Epithelial cell of proximal tubule (primary cell): Measurements from ENCODE around the gene STPG1. TPM values are rescaled to one million over a fixed set of nuclear protein-coding genes. Genes with fewer than 3 reads are reported as not detected.

Experiments used
- DNase-seq: peaks from one replicate; pipeline ENCODE4 v3.0.0-alpha.2; 2011; ENCODE audit warnings: low read depth
- H3K4me3 ChIP-seq: 2 replicates; pipeline ENCODE4 v1.5.1; 2011; ENCODE audit warnings: low read depth, mild to moderate bottlenecking, low read length
- total RNA-seq: library from RNA; depleted of rRNA; stranded (reverse); fragments of >200 nt; gene quantifications from 2 replicates; pipeline ENCODE4 v1.2.3, GENCODE V29; 2015
- TF ChIP-seq, protein P1 (sequence below): conservative IDR thresholded peaks from 2 replicates; pipeline ENCODE4 v1.5.1; 2012; ENCODE audit warnings: low read depth, mild to moderate bottlenecking, low read length

The STPG1 gene
- total RNA-seq, 1 donor from 2014 or later, result 11.5 TPM

DNA sequence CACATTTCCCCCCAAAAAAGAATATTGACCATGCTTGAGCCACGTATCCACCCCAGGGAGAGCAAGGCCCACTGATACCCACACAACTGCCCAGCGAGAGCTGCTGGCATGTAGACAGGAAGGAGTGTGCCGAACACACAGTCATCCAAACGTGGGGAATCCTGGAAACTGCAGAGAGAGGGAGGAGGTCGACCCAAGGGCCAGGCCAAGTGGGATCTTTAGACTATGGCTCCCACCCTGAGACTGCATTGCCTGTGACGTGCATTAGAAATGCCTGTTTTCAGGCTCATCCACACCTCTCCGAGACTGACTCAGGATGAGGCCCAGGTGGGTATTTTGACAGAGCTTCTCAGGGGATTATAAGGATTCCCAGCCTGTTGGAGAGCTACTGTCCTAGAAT lies 27.9 kb upstream of the STPG1 start:
- no peak for DNase-seq
- no peak overlapping the region for H3K4me3 ChIP-seq
- TF ChIP-seq, protein P1, sequence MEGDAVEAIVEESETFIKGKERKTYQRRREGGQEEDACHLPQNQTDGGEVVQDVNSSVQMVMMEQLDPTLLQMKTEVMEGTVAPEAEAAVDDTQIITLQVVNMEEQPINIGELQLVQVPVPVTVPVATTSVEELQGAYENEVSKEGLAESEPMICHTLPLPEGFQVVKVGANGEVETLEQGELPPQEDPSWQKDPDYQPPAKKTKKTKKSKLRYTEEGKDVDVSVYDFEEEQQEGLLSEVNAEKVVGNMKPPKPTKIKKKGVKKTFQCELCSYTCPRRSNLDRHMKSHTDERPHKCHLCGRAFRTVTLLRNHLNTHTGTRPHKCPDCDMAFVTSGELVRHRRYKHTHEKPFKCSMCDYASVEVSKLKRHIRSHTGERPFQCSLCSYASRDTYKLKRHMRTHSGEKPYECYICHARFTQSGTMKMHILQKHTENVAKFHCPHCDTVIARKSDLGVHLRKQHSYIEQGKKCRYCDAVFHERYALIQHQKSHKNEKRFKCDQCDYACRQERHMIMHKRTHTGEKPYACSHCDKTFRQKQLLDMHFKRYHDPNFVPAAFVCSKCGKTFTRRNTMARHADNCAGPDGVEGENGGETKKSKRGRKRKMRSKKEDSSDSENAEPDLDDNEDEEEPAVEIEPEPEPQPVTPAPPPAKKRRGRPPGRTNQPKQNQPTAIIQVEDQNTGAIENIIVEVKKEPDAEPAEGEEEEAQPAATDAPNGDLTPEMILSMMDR, result no peak

DNA sequence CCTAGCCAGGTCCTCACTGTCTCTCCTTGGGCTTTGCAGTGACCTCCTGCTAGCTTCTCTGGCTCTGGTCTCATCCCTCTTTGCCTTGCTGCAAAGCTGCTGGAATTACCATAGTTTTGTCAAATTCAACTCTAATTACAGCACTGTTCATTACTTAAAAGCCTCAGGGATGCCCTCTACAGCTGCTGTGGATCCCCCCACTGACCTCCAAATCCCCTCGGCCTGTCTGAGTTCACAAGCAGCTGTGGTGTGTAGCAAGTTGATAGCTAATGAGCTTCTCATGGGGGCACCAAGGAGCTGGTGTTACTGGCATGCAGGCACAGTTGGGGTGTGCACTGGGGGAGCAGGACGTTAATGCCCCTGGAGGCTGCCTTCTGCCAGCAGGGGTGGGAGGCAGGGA lies 26.9 kb upstream of the STPG1 start:
- TF ChIP-seq, protein P1, result no peak
- DNase-seq, result no peak
- no peak overlapping the region for H3K4me3 ChIP-seq

DNA sequence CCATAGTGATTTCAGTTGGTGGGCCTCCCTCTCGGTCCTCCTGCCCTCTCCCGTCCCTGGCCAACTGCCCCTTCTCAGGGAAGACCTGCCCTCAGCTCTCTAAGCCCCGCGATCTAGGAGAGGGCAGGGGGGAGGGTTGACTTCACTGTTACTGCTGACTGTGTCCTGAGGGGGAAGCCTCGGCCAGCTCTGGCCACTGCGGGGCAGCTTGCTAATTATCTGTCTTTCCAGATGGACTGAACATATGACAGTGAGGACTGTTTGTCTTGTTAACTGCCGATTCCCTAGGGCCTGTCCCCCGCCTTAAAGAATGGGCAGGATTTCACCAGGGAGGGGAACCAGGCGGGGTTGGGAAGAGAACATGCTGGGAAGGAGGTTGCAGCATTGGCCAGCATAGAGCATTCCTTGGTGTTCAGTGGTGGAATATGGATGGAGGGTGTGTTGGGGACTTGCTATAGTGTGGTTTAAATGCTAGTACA lies 24.9 kb upstream of the STPG1 start:
- DNase-seq, result no peak
- no peak overlapping the region for H3K4me3 ChIP-seq
- TF ChIP-seq, protein P1, result no peak

DNA sequence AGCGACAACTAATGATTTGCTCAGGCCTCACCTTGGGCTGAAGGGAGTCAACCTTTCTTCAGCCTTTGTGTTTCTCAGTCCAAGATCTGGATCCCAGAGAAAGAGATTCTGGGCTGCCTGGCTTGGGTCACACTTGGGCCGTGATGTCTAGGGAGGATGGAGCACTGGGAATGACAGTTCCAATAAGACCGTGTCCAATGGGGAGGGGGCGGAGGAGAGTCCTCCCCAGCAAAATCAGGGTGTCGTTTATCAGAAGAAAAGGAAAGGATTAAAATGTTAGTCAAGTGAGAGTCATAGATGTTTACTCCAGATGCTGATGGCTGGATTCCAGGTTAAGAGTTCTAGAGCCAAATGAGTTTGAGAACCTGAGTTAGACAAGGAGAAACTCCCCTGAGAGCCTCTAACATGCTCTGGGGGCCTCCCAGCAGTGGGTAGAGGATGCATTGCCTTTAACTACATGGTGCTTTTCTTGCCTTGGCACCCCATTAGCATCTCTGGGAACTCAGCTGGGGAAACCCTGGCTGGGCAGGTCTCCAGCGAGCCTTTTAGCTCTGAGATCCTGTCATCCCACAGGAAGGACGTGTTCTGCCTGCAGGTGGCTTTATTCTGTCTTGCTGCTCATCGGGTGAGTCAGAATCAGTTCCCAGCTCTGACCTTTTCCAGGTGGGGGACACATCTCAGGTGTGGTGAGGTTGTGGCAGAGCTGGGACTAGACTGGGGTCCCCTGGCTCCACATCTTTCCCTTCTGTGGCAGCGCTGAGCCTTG lies 24.2 kb upstream of the STPG1 start:
- TF ChIP-seq, protein P1, result no peak
- DNase-seq, result no peak
- no peak overlapping the region for H3K4me3 ChIP-seq

DNA sequence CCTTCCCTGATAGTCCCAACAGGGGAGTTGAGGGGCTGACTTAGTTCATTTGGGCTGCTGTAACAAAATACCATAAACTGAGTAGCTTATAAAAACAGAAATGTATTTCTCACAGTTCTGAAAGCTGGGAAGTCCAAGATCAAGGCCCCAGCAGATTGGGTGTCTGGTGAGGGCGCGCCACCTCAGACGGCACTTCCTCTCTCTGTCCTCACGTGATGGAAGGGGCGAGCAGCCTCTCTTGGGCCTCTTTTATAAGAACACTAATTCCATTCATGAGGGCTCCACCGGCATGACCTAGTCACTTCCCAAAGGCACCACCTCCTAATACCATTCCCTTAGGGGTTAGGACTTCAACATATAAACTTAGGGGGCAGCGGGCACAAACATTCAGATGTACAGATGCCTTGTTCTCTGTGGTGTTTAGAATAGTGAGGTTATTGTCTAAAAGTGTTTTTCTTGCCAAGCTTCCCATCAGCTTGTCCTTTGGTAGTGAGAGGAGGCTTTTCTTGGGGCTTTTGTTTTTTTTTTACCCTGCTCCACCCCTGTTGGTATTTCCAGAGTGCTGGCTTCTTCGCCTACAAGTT lies 22.3 kb upstream of the STPG1 start:
- DNase-seq, result no peak

DNA sequence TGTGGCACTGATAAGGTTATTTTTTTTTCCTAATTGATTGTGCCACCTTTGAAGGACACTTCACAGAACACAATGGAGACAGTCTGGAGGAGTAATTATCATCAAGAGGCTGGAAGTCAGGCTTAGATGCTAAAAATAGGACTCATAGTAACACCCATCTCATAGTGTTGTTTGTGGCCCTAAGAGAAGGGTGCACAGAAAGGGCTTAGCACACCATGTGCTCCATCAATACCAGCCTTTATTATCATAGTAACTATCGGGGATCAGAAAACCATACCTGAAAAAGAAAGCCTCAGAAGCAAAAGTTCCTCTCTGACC lies 13.9 kb upstream of the STPG1 start:
- DNase-seq, result no peak
- no peak overlapping the region for H3K4me3 ChIP-seq
- TF ChIP-seq, protein P1, result no peak

More for the DNA sequence above, 22.3 kb upstream of the STPG1 start:
- no peak overlapping the region for H3K4me3 ChIP-seq
- TF ChIP-seq, protein P1, result no peak
